HepG2 (cell line): ENCODE results near the gene DGKD. TPM values are rescaled to one million over a fixed set of nuclear protein-coding genes. Genes with fewer than 3 reads are reported as not detected.
A peak's percentile ranks its signal among the peaks of the same experiment; 100 is the strongest.

Experiments used
- ATAD3A ChIP-seq: sonication (generic); formaldehyde crosslinking; IDR thresholded peaks from 2 replicates; pipeline ENCODE4 v1.4.0; 2020; ENCODE audit warnings: missing genetic modification reagents
- CAMTA2 ChIP-seq: sonication (generic); formaldehyde crosslinking; IDR thresholded peaks from 2 replicates; pipeline ENCODE4 v1.4.0; 2020; ENCODE audit warnings: mild to moderate bottlenecking, missing genetic modification reagents, borderline replicate concordance
- GABPB1 ChIP-seq: IDR thresholded peaks from 2 replicates; pipeline ENCODE4 v1.6.1; 2016; ENCODE audit warnings: mild to moderate bottlenecking, missing genetic modification reagents, moderate library complexity, missing compliant biosample characterization
- HNF1A ChIP-seq, 2 experiments: sonication (generic) in 1 of 2; formaldehyde crosslinking in 1 of 2; IDR thresholded peaks; 2 replicates each; pipeline versions ENCODE4 v1.4.0 to v1.6.1; 2016 to 2020; ENCODE audit warnings: borderline replicate concordance in 1 of 2, low read depth in 1 of 2, mild to moderate bottlenecking in 1 of 2, missing genetic modification reagents in 1 of 2
- HNF4G ChIP-seq, 2 experiments: sonication (generic) in 1 of 2; formaldehyde crosslinking in 1 of 2; IDR thresholded peaks; 2 replicates each; pipeline versions ENCODE4 v1.4.0 to v1.6.1; 2011 to 2020; ENCODE audit warnings: borderline replicate concordance in 2 of 2, low read depth in 2 of 2, mild to moderate bottlenecking in 2 of 2, low read length in 1 of 2, missing genetic modification reagents in 1 of 2, moderate library complexity in 1 of 2
- KDM5A ChIP-seq: fragments of 200-600 bp; sonication (generic); IDR thresholded peaks from 2 replicates; pipeline ENCODE4 v1.7.0; 2018; ENCODE audit warnings: antibody characterized with exemption, mild to moderate bottlenecking, low read length, borderline replicate concordance
- MZF1 ChIP-seq: sonication (generic); formaldehyde crosslinking; IDR thresholded peaks from 2 replicates; pipeline ENCODE4 v1.8.1; 2023; ENCODE audit warnings: mild to moderate bottlenecking, missing genetic modification reagents, borderline replicate concordance
- NR2C2 ChIP-seq: sonication (generic); formaldehyde crosslinking; IDR thresholded peaks from 2 replicates; pipeline ENCODE4 v1.4.0; 2020; ENCODE audit warnings: missing genetic modification reagents, mild to moderate bottlenecking, moderate library complexity, borderline replicate concordance
- PAWR ChIP-seq: sonication (generic); formaldehyde crosslinking; IDR thresholded peaks from 2 replicates; pipeline ENCODE4 v1.4.0; 2020; ENCODE audit warnings: missing genetic modification reagents, mild to moderate bottlenecking, borderline replicate concordance
- RELA ChIP-seq: sonication (generic); formaldehyde crosslinking; IDR thresholded peaks from 2 replicates; pipeline ENCODE4 v1.4.0; 2020; ENCODE audit warnings: missing genetic modification reagents
- SP1 ChIP-seq, 2 experiments: fragments of 450-650 bp in 1 of 2; sonication (generic) in 1 of 2; formaldehyde crosslinking in 1 of 2; IDR thresholded peaks; 2 replicates each; pipeline versions ENCODE4 v1.4.0 to v1.6.1; 2016 to 2020; ENCODE audit warnings: missing genetic modification reagents in 1 of 2
- ZNF280D ChIP-seq: sonication (generic); formaldehyde crosslinking; IDR thresholded peaks from 2 replicates; pipeline ENCODE4 v1.5.1; 2020; ENCODE audit warnings: mild to moderate bottlenecking, missing genetic modification reagents
- ZNF3 ChIP-seq: IDR thresholded peaks from 2 replicates; pipeline ENCODE4 v1.7.0; 2017; ENCODE audit warnings: inconsistent platforms
- ZNF558 ChIP-seq: sonication (generic); formaldehyde crosslinking; IDR thresholded peaks from 2 replicates; pipeline ENCODE4 v1.9.0; 2022; ENCODE audit warnings: mild to moderate bottlenecking, missing genetic modification reagents, borderline replicate concordance
- ZNF563 ChIP-seq: sonication (generic); formaldehyde crosslinking; IDR thresholded peaks from 2 replicates; pipeline ENCODE4 v1.8.0; 2022; ENCODE audit warnings: mild to moderate bottlenecking, moderate library complexity, missing genetic modification reagents
- ZNF564 ChIP-seq: sonication (generic); formaldehyde crosslinking; IDR thresholded peaks from 2 replicates; pipeline ENCODE4 v1.8.1; 2023; ENCODE audit warnings: mild to moderate bottlenecking, missing genetic modification reagents
- ZNF605 ChIP-seq: sonication (generic); formaldehyde crosslinking; IDR thresholded peaks from 2 replicates; pipeline ENCODE4 v1.8.0; 2022; ENCODE audit warnings: mild to moderate bottlenecking, missing genetic modification reagents
- ZSCAN30 ChIP-seq: sonication (generic); formaldehyde crosslinking; IDR thresholded peaks from 2 replicates; pipeline ENCODE4 v1.5.0; 2020; ENCODE audit warnings: mild to moderate bottlenecking, missing genetic modification reagents
- polyA plus RNA-seq, 8 experiments: library from polyadenylated mRNA; depleted of rRNA in 3 of 8; stranded (reverse) in 7 of 8; unstranded in 1 of 8; fragments of >200 nt; fragmentation: Illumina TruSeq in 4 of 8; extraction: Trizol in 4 of 8; gene quantifications; 2 replicates each; pipeline versions ENCODE4 v1.2.1 to v1.2.3, GENCODE V29; 2011 to 2016; ENCODE audit warnings: low read depth in 4 of 8, missing spikeins in 1 of 8, mixed read lengths in 1 of 8; ENCODE audit not compliant: insufficient read depth in 1 of 8
- total RNA-seq, 5 experiments: library from RNA; depleted of rRNA; stranded (reverse); fragments of >200 nt; fragmentation: Illumina TruSeq; extraction: Trizol; gene quantifications; 2 replicates each; pipeline ENCODE4 v1.2.3, GENCODE V29; 2016; ENCODE audit warnings: low read depth in 1 of 5

The DGKD gene
- total and polyA plus RNA-seq, 2 of the 13 experiments (the other 11 are each of a cell fraction or from before 2014, with no cell fraction given) = 24.5 to 33.2 TPM

- TF ChIP-seq ATAD3A (CRISPR knock-in tag) = no peak
- TF ChIP-seq MZF1 (CRISPR knock-in tag) = no peak
- TF ChIP-seq GABPB1 (CRISPR knock-in tag) = peak; percentile 60
- peak; percentile 87 for TF ChIP-seq HNF4G (IDR thresholded peaks at IDR 0.05; ENCODE audit: borderline replicate concordance, low read depth, low read length)
- TF ChIP-seq HNF4G (CRISPR knock-in tag; IDR thresholded peaks at IDR 0.05; ENCODE audit: borderline replicate concordance, low read depth) = peak; percentile 73
- no peak for TF ChIP-seq ZNF564 (CRISPR knock-in tag)
- no peak; the same call in 1 of the 2 replicates for TF ChIP-seq ZNF280D (CRISPR knock-in tag)
- no peak for TF ChIP-seq ZNF558
- TF ChIP-seq CAMTA2 (CRISPR knock-in tag) = no peak
- no peak for TF ChIP-seq ZNF3 (CRISPR knock-in tag)
- no peak for TF ChIP-seq SP1 (IDR thresholded peaks at IDR 0.05)
- no peak for TF ChIP-seq SP1 (CRISPR knock-in tag; IDR thresholded peaks at IDR 0.05)
- TF ChIP-seq RELA = no peak
- no peak for TF ChIP-seq KDM5A
- no peak for TF ChIP-seq PAWR (CRISPR knock-in tag)
- no peak for TF ChIP-seq HNF1A (IDR thresholded peaks at IDR 0.05; ENCODE audit: low read depth)
- TF ChIP-seq HNF1A (CRISPR knock-in tag; IDR thresholded peaks at IDR 0.05; ENCODE audit: borderline replicate concordance) = peak; percentile 63; the same call in 1 of the 2 replicates
- peak; percentile 83 for TF ChIP-seq ZNF605 (CRISPR knock-in tag)
- TF ChIP-seq ZSCAN30 (CRISPR knock-in tag) = no peak
- 0 out of 2 replicates have a peak, but pooled peaks have one; percentile 31 for TF ChIP-seq ZNF563 (CRISPR knock-in tag)
- peak; percentile 79 for TF ChIP-seq NR2C2 (CRISPR knock-in tag)
Measured at GRCh38 chr2:233387667-233388528, 33.6 kb downstream of the DGKD start (continued).
